HepG2 (cell line): ENCODE data around the gene CD151. TPM values are rescaled to one million over a fixed set of nuclear protein-coding genes. Genes with fewer than 3 reads are reported as not detected.
A peak's percentile ranks its signal among the peaks of the same experiment; 100 is the strongest.

Experiments
- ARID3A ChIP-seq: IDR thresholded peaks from 2 replicates; pipeline ENCODE4 v1.6.1; 2012; ENCODE audit warnings: low read depth, low read length, improper control_type of control experiment
- CBX5 ChIP-seq: sonication (generic); formaldehyde crosslinking; IDR thresholded peaks from 2 replicates; pipeline ENCODE4 v1.4.0; 2020; ENCODE audit warnings: missing genetic modification reagents, borderline replicate concordance
- DMTF1 ChIP-seq: sonication (generic); formaldehyde crosslinking; IDR thresholded peaks from 2 replicates; pipeline ENCODE4 v1.4.0; 2020; ENCODE audit warnings: mild to moderate bottlenecking, missing genetic modification reagents
- FOSL1 ChIP-seq: sonication (generic); formaldehyde crosslinking; IDR thresholded peaks from 2 replicates; pipeline ENCODE4 v1.9.0; 2021; ENCODE audit warnings: missing genetic modification reagents, borderline replicate concordance
- FOXM1 ChIP-seq: sonication (generic); formaldehyde crosslinking; IDR thresholded peaks from 2 replicates; pipeline ENCODE4 v1.5.0; 2020; ENCODE audit warnings: missing genetic modification reagents
- HMGXB4 ChIP-seq, 2 experiments: sonication (generic) in 1 of 2; formaldehyde crosslinking in 1 of 2; IDR thresholded peaks; 2 replicates each; pipeline versions ENCODE4 v1.4.0 to v1.6.1; 2018 to 2020; ENCODE audit warnings: missing genetic modification reagents in 2 of 2, borderline replicate concordance in 1 of 2, low read depth in 1 of 2, mild to moderate bottlenecking in 1 of 2, missing biosample characterization in 1 of 2
- HNF1B ChIP-seq: sonication (generic); formaldehyde crosslinking; IDR thresholded peaks from 2 replicates; pipeline ENCODE4 v1.5.1; 2020; ENCODE audit warnings: mild to moderate bottlenecking, moderate library complexity, missing genetic modification reagents
- KDM3A ChIP-seq: IDR thresholded peaks from 2 replicates; pipeline ENCODE4 v1.6.1; 2018; ENCODE audit warnings: low read depth, missing compliant biosample characterization
- MEF2D ChIP-seq: sonication (generic); formaldehyde crosslinking; IDR thresholded peaks from 2 replicates; pipeline ENCODE4 v1.5.1; 2020; ENCODE audit warnings: mild to moderate bottlenecking, missing genetic modification reagents
- U2AF1 ChIP-seq: fragments of 200-400 bp; formaldehyde crosslinking; optimal IDR thresholded peaks from 2 replicates; pipeline ENCODE3; 2017; ENCODE audit warnings: mild to moderate bottlenecking, low read depth, low read length
- YEATS4 ChIP-seq: sonication (generic); formaldehyde crosslinking; IDR thresholded peaks from 2 replicates; pipeline ENCODE4 v1.4.0; 2020; ENCODE audit warnings: missing genetic modification reagents, borderline replicate concordance
- ZNF20 ChIP-seq: sonication (generic); formaldehyde crosslinking; IDR thresholded peaks from 2 replicates; pipeline ENCODE4 v1.4.0; 2020; ENCODE audit warnings: mild to moderate bottlenecking, moderate library complexity, missing genetic modification reagents
- ZNF761 ChIP-seq: sonication (generic); formaldehyde crosslinking; conservative IDR thresholded peaks from 2 replicates; pipeline ENCODE4 v1.4.0; 2020; ENCODE audit warnings: mild to moderate bottlenecking, missing genetic modification reagents
- polyA plus RNA-seq, 8 experiments: library from polyadenylated mRNA; depleted of rRNA in 3 of 8; stranded (reverse) in 7 of 8; unstranded in 1 of 8; fragments of >200 nt; fragmentation: Illumina TruSeq in 4 of 8; extraction: Trizol in 4 of 8; gene quantifications; 2 replicates each; pipeline versions ENCODE4 v1.2.1 to v1.2.3, GENCODE V29; 2011 to 2016; ENCODE audit warnings: low read depth in 4 of 8, missing spikeins in 1 of 8, mixed read lengths in 1 of 8; ENCODE audit not compliant: insufficient read depth in 1 of 8
- total RNA-seq, 5 experiments: library from RNA; depleted of rRNA; stranded (reverse); fragments of >200 nt; fragmentation: Illumina TruSeq; extraction: Trizol; gene quantifications; 2 replicates each; pipeline ENCODE4 v1.2.3, GENCODE V29; 2016; ENCODE audit warnings: low read depth in 1 of 5
- TF ChIP-seq, protein P1 (sequence below): fragments of 450-650 bp; IDR thresholded peaks from 2 replicates; pipeline ENCODE4 v1.6.1; 2016
- TF ChIP-seq, protein P2 (sequence below): sonication (generic); formaldehyde crosslinking; IDR thresholded peaks from 2 replicates; pipeline ENCODE4 v1.5.0; 2020; ENCODE audit warnings: mild to moderate bottlenecking, low read depth, missing genetic modification reagents, borderline replicate concordance

CD151 gene
- total and polyA plus RNA-seq, 2 of the 13 experiments (the other 11 are each of a cell fraction or from before 2014, with no cell fraction given), result 125 to 197 TPM

- TF ChIP-seq YEATS4, result peak; percentile 98
- peak; percentile 57 to 87 for TF ChIP-seq HMGXB4 (CRISPR knock-in tag; IDR thresholded peaks at IDR 0.05; ENCODE audit: borderline replicate concordance in 1 of 2, low read depth in 1 of 2)
- TF ChIP-seq DMTF1 (CRISPR knock-in tag), result no peak; the same call in 1 of the 2 replicates
- no peak for TF ChIP-seq FOXM1 (CRISPR knock-in tag)
- no peak for TF ChIP-seq ARID3A
- no peak for TF ChIP-seq FOSL1
- TF ChIP-seq, protein P1, sequence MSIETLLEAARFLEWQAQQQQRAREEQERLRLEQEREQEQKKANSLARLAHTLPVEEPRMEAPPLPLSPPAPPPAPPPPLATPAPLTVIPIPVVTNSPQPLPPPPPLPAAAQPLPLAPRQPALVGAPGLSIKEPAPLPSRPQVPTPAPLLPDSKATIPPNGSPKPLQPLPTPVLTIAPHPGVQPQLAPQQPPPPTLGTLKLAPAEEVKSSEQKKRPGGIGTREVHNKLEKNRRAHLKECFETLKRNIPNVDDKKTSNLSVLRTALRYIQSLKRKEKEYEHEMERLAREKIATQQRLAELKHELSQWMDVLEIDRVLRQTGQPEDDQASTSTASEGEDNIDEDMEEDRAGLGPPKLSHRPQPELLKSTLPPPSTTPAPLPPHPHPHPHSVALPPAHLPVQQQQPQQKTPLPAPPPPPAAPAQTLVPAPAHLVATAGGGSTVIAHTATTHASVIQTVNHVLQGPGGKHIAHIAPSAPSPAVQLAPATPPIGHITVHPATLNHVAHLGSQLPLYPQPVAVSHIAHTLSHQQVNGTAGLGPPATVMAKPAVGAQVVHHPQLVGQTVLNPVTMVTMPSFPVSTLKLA, result peak; percentile 85
- peak; percentile 21 for TF ChIP-seq U2AF1
- TF ChIP-seq HNF1B (CRISPR knock-in tag), result peak; percentile 81
- TF ChIP-seq CBX5 (CRISPR knock-in tag), result no peak
- TF ChIP-seq KDM3A (CRISPR knock-in tag), result peak; percentile 64; the same call in 1 of the 2 replicates
- TF ChIP-seq ZNF761, result peak; percentile 76
- TF ChIP-seq ZNF20 (CRISPR knock-in tag), result no peak
- TF ChIP-seq, protein P2, sequence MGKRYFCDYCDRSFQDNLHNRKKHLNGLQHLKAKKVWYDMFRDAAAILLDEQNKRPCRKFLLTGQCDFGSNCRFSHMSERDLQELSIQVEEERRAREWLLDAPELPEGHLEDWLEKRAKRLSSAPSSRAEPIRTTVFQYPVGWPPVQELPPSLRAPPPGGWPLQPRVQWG, result no peak
- peak; percentile 74 for TF ChIP-seq MEF2D
Observed at GRCh38 chr11:809287-810039, 23.3 kb upstream of the CD151 start, which contains the start of gene RPLP2 (continued).
